Measurements from ENCODE around the gene TMCO6.
"Not testable (repeated sequence)": the region's sequence is repeated elsewhere in the genome, so short reads cannot be mapped to it uniquely, and the experiment has no call there.

Gene TMCO6

DNA sequence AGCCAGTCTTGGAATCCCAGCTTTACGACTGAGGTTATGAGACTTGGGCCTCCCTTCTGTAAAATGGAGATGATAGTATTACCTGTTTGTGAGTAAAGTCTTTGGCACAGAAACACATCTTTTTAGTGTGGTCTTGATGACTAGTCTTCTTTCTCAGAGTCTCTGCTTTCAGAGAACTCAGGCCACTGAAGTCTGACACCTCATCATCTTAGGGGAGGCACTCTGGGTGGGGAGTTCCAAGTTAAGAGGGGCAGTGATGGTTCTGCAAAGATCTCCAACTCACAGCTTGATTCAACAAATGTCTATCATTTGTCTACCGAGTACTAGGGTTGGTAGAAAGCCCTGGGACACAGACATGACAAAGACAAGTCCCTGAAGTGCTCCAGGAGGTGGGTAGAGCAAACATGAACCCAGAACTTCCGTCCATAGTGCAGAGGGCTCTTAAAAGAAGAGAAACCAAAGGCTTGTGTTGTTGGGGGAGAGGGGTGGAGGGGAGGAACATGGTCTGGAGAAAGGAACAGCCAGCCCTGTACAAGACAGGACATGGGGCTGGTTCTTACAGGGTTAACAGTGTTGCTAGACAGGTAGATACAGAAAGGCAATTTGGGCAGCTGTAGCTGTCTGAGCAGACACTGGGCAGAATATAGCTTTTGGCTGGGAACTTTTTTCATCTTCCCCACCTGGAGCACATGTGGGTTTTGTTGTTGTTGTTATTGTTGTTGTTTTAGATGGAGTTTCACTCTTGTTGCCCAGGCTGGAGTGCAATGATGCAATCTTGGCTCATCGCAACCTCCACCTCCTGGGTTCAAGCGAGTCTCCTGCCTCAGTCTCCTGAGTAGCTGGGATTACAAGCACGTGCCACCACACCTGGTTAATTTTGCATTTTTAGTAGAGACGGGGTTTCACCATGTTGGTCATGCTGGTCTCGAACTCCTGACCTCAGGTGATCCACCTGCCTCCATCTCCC lies 3.7 kb upstream of the TMCO6 start:
- Histone ChIP-seq H3K27ac (ENCODE audit: low read depth, low read length) (no peak overlapping the region), H3K4me2 (ENCODE audit: low read length) (no peak overlapping the region)

DNA sequence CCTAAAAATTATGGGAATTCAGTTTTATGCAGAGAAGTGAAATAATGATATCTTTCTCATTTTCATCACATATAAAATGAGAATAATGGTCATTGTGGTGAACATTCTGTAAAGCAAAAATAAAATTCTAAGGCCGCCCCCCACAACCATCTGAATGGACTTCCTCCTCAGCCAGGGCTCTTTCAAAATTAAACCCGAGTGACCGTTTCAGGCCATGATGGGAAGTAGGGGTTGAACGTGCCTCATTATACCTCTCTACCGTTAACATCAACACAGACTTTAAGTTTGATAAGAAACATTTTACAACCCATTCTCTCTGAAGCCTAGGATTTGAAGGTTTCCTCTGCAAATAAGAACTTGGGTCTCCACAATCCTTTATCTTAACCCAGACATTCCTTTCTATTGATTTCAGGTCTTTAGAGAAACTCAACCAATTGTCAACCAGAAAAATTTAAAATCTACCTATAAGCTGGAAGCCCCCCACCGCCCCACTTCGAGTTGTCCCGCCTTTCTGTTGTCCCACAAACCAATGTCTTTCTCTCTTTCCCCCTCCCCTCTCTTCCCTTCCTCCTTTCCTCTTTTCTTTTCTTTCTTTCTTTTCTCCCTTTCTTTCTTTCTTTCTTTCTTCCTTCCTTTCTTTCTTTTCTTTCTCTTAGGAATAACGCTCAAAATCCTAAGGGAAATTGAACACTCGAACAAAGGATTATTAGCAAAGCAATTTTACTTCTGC lies 1.7 kb upstream of the TMCO6 start:
- peaks cover 20% of the 10 kb centered on the region for H3K36me3 ChIP-seq (ENCODE audit: control insufficient read depth, low read length)
- H3K9me3 ChIP-seq (ENCODE audit: control insufficient read depth, insufficient read depth, low read length), result no peaks in the 10 kb centered on the region
- no peak overlapping the region for H3K4me2 ChIP-seq (ENCODE audit: low read length)
- H3K79me2 ChIP-seq (ENCODE audit: control insufficient read depth, low read length), result peaks cover 32% of the 10 kb centered on the region
- H3K9me2 ChIP-seq (replicated peaks; ENCODE audit: control insufficient read depth, low read length), result no peaks in the 10 kb centered on the region
- H3K27me3 ChIP-seq (ENCODE audit: control insufficient read depth, low read length), result peaks cover 10% of the 10 kb centered on the region
- TF ChIP-seq, protein P1, sequence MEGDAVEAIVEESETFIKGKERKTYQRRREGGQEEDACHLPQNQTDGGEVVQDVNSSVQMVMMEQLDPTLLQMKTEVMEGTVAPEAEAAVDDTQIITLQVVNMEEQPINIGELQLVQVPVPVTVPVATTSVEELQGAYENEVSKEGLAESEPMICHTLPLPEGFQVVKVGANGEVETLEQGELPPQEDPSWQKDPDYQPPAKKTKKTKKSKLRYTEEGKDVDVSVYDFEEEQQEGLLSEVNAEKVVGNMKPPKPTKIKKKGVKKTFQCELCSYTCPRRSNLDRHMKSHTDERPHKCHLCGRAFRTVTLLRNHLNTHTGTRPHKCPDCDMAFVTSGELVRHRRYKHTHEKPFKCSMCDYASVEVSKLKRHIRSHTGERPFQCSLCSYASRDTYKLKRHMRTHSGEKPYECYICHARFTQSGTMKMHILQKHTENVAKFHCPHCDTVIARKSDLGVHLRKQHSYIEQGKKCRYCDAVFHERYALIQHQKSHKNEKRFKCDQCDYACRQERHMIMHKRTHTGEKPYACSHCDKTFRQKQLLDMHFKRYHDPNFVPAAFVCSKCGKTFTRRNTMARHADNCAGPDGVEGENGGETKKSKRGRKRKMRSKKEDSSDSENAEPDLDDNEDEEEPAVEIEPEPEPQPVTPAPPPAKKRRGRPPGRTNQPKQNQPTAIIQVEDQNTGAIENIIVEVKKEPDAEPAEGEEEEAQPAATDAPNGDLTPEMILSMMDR (IDR thresholded peaks at IDR 0.05; ENCODE audit: low read depth, low read length, poor library complexity, severe bottlenecking), result no peak
- TF ChIP-seq EZH2phosphoT487 (IDR thresholded peaks at IDR 0.05; ENCODE audit: borderline replicate concordance, low read length), result no peak
- H3K4me3 ChIP-seq (ENCODE audit: low read length), result no peak overlapping the region
- H4K20me1 ChIP-seq (ENCODE audit: control insufficient read depth, insufficient read depth, low read depth, low read length), result no peaks in the 10 kb centered on the region
- H3F3A ChIP-seq (ENCODE audit: control insufficient read depth, insufficient read depth), result peaks cover 3% of the 10 kb centered on the region; the same call in 1 of the 2 replicates
- no peak overlapping the region for H3K27ac ChIP-seq (ENCODE audit: low read depth, low read length)
- H3K4me1 ChIP-seq (ENCODE audit: control insufficient read depth, low read length), result peaks cover 33% of the 10 kb centered on the region

More for the DNA sequence above, 3.7 kb upstream of the TMCO6 start:
- H3K27me3 ChIP-seq (ENCODE audit: control insufficient read depth, low read length), result peaks cover 29% of the 10 kb centered on the region
- H4K20me1 ChIP-seq (ENCODE audit: control insufficient read depth, insufficient read depth, low read depth, low read length), result no peaks in the 10 kb centered on the region
- TF ChIP-seq, protein P1 (IDR thresholded peaks at IDR 0.05; ENCODE audit: low read depth, low read length, poor library complexity, severe bottlenecking), result peak; percentile 20
- TF ChIP-seq EZH2phosphoT487 (IDR thresholded peaks at IDR 0.05; ENCODE audit: borderline replicate concordance, low read length), result no peak
- no peaks in the 10 kb centered on the region for H3K9me2 ChIP-seq (replicated peaks; ENCODE audit: control insufficient read depth, low read length)
- H3K79me2 ChIP-seq (ENCODE audit: control insufficient read depth, low read length), result peaks cover 13% of the 10 kb centered on the region
- no peak overlapping the region for H3K4me3 ChIP-seq (ENCODE audit: low read length)
- H3K9me3 ChIP-seq (ENCODE audit: control insufficient read depth, insufficient read depth, low read length), result no peaks in the 10 kb centered on the region
- H3F3A ChIP-seq (ENCODE audit: control insufficient read depth, insufficient read depth), result no peaks in the 10 kb centered on the region
- H3K36me3 ChIP-seq (ENCODE audit: control insufficient read depth, low read length), result peaks cover under 1% of the 10 kb centered on the region
- peaks cover 32% of the 10 kb centered on the region for H3K4me1 ChIP-seq (ENCODE audit: control insufficient read depth, low read length)

DNA sequence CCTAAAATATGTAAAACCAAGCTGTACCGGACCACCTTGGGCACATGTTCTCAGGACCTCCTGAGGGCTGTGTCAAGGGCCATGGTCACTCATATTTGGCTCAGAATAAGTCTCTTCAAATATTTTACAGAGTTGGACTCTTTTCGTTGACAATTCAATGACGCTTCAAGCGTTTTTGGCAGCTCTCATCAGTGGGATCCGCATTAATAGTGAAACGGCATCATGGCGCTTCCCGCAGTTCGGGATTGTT lies 428 bp upstream of the TMCO6 start:
- not testable (repeated sequence) for H3F3A ChIP-seq (ENCODE audit: control insufficient read depth, insufficient read depth); H4K20me1 ChIP-seq (ENCODE audit: control insufficient read depth, insufficient read depth, low read depth, low read length); H3K9me3 ChIP-seq (ENCODE audit: control insufficient read depth, insufficient read depth, low read length); H3K27ac ChIP-seq (ENCODE audit: low read depth, low read length); H3K9me2 ChIP-seq (replicated peaks; ENCODE audit: control insufficient read depth, low read length); H3K27me3 ChIP-seq (ENCODE audit: control insufficient read depth, low read length)
- peak overlapping the region; percentile 84 for H3K4me3 ChIP-seq (ENCODE audit: low read length)
- peak overlapping the region; percentile 90 for H3K4me2 ChIP-seq (ENCODE audit: low read length)
- H3K4me1 ChIP-seq (ENCODE audit: control insufficient read depth, low read length), result peaks cover 25% of the 10 kb centered on the region
- H3K79me2 ChIP-seq (ENCODE audit: control insufficient read depth, low read length), result peaks cover 32% of the 10 kb centered on the region
- H3K36me3 ChIP-seq (ENCODE audit: control insufficient read depth, low read length), result peaks cover 33% of the 10 kb centered on the region

DNA sequence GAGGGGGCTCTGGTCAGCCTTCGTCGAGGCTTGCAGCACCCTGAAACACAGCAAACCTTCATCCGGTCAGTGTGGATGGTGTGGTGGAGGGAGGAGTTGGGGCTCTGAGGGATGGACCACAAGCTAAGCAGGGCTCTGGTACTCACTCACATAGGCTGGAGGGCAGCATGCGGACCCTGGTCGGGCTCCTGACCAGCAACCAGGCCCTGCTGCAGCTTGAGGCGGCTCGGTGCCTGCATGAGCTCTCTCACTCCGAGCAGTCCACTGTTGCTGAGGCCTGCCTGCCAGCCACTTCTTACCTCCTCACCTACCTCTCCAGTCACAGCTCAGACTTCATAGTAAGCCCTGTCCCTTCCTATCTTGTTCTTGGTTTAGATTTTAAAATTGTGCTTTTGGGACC lies 2.5 kb downstream of the TMCO6 start:
- Histone ChIP-seq H3K4me2 (ENCODE audit: low read length) (peak overlapping the region; percentile 90), H3K9me3 (ENCODE audit: control insufficient read depth, insufficient read depth, low read length) (no peaks in the 10 kb centered on the region), H3K27me3 (ENCODE audit: control insufficient read depth, low read length) (no peaks in the 10 kb centered on the region), H3K9me2 (replicated peaks; ENCODE audit: control insufficient read depth, low read length) (no peaks in the 10 kb centered on the region), H3K4me3 (ENCODE audit: low read length) (no peak overlapping the region), H3K27ac (ENCODE audit: low read depth, low read length) (no peak overlapping the region), H4K20me1 (ENCODE audit: control insufficient read depth, insufficient read depth, low read depth, low read length) (0 out of 2 replicates have a peak, but pooled peaks cover 4% of the 10 kb centered on the region), H3K36me3 (ENCODE audit: control insufficient read depth, low read length) (peaks cover 61% of the 10 kb centered on the region), H3F3A (ENCODE audit: control insufficient read depth, insufficient read depth) (peaks cover 6% of the 10 kb centered on the region; the same call in 1 of the 2 replicates), H3K4me1 (ENCODE audit: control insufficient read depth, low read length) (peaks cover 37% of the 10 kb centered on the region), H3K79me2 (ENCODE audit: control insufficient read depth, low read length) (peaks cover 61% of the 10 kb centered on the region)
- TF ChIP-seq, protein P1 (IDR thresholded peaks at IDR 0.05; ENCODE audit: low read depth, low read length, poor library complexity, severe bottlenecking), result no peak
- TF ChIP-seq EZH2phosphoT487 (IDR thresholded peaks at IDR 0.05; ENCODE audit: borderline replicate concordance, low read length), result no peak
